ENCODE measurements around the gene C17orf107. TPM values are rescaled to one million over a fixed set of nuclear protein-coding genes. Genes with fewer than 3 reads are reported as not detected.
A peak's percentile ranks its signal among the peaks of the same experiment; 100 is the strongest.

The C17orf107 gene
- total and polyA plus RNA-seq, 9 of the 15 experiments (the other 6 are each of a cell fraction or from before 2014, with no cell fraction given): 0.05 to 0.29 (median 0.07) TPM; not detected in 4

DNA sequence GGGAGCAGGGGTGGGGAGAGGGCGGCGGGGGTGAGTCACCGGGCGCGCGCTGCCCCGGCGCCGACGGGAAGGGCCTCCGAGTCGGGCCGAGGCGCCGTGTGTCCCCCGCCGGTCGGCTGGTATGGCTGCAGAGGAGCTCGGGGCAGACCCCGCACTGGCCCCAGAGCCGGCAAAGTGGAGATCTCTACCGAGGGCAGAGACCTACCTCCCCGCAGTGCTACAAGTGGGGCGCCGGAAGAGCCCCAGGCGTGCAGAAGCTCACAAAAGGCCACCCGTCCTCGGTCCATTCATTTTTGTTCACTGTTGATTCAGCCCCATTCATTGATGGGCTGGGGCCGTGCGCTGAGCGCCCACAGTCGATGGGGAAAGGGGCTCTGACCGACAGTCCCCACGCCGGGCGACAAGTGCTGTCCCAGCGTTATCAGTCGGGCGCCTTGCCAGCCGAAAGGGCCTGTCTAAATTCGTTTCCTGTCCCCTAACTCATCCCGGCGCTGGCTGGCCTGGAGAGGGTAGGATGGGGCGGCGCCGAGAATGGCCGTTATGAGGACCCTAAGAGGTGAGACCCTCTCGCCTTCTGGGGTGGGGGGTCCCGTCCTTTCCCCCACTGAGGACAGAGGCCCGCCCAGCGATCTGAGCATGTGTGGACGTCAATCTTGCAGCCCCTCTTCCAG lies 50.9 kb downstream of the C17orf107 start (continued):
- TF ChIP-seq KLF1 (tag; IDR thresholded peaks at IDR 0.05): no peak; the same call in 1 of the 2 replicates
- no peak for TF ChIP-seq PRMT5 (CRISPR knock-in tag; IDR thresholded peaks at IDR 0.05)
- TF ChIP-seq TAF9B (IDR thresholded peaks at IDR 0.05; ENCODE audit: partially characterized antibody): peak; percentile 16
- 0 out of 2 replicates have a peak, but pooled peaks have one; percentile 24 for TF ChIP-seq ZC3H4 (CRISPR knock-in tag; IDR thresholded peaks at IDR 0.05; ENCODE audit: borderline replicate concordance)
- no peak for TF ChIP-seq PRPF4 (IDR thresholded peaks at IDR 0.05; ENCODE audit: insufficient read depth, low read depth, low read length, poor library complexity, severe bottlenecking)
- no peak; the same call in 1 of the 2 replicates for TF ChIP-seq SMAD4 (CRISPR knock-in tag; conservative IDR thresholded peaks at IDR 0.05)
- peak; percentile 1 to 71; a peak in 2 of 4 replicates for TF ChIP-seq MAZ (CRISPR knock-in tag; conservative IDR thresholded peaks at IDR 0.05 in 1 of 2, IDR thresholded peaks at IDR 0.05 in 1 of 2)
- TF ChIP-seq U2AF2 (optimal IDR thresholded peaks at IDR 0.05; ENCODE audit: low read depth, low read length): no peak
- TF ChIP-seq, protein P1, sequence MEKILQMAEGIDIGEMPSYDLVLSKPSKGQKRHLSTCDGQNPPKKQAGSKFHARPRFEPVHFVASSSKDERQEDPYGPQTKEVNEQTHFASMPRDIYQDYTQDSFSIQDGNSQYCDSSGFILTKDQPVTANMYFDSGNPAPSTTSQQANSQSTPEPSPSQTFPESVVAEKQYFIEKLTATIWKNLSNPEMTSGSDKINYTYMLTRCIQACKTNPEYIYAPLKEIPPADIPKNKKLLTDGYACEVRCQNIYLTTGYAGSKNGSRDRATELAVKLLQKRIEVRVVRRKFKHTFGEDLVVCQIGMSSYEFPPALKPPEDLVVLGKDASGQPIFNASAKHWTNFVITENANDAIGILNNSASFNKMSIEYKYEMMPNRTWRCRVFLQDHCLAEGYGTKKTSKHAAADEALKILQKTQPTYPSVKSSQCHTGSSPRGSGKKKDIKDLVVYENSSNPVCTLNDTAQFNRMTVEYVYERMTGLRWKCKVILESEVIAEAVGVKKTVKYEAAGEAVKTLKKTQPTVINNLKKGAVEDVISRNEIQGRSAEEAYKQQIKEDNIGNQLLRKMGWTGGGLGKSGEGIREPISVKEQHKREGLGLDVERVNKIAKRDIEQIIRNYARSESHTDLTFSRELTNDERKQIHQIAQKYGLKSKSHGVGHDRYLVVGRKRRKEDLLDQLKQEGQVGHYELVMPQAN (IDR thresholded peaks at IDR 0.05; ENCODE audit: borderline replicate concordance): 0 out of 2 replicates have a peak, but pooled peaks have one; percentile 7
- no peak for TF ChIP-seq NCOA1 (IDR thresholded peaks at IDR 0.05; ENCODE audit: low read depth)
- peak; percentile 78 for TF ChIP-seq RBFOX2 (IDR thresholded peaks at IDR 0.05; ENCODE audit: low read depth, low read length)
- TF ChIP-seq, protein P2, sequence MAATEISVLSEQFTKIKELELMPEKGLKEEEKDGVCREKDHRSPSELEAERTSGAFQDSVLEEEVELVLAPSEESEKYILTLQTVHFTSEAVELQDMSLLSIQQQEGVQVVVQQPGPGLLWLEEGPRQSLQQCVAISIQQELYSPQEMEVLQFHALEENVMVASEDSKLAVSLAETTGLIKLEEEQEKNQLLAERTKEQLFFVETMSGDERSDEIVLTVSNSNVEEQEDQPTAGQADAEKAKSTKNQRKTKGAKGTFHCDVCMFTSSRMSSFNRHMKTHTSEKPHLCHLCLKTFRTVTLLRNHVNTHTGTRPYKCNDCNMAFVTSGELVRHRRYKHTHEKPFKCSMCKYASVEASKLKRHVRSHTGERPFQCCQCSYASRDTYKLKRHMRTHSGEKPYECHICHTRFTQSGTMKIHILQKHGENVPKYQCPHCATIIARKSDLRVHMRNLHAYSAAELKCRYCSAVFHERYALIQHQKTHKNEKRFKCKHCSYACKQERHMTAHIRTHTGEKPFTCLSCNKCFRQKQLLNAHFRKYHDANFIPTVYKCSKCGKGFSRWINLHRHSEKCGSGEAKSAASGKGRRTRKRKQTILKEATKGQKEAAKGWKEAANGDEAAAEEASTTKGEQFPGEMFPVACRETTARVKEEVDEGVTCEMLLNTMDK (IDR thresholded peaks at IDR 0.05; ENCODE audit: borderline replicate concordance, insufficient read depth, low read depth, low read length, poor library complexity, severe bottlenecking): no peak
- TF ChIP-seq, protein P3, sequence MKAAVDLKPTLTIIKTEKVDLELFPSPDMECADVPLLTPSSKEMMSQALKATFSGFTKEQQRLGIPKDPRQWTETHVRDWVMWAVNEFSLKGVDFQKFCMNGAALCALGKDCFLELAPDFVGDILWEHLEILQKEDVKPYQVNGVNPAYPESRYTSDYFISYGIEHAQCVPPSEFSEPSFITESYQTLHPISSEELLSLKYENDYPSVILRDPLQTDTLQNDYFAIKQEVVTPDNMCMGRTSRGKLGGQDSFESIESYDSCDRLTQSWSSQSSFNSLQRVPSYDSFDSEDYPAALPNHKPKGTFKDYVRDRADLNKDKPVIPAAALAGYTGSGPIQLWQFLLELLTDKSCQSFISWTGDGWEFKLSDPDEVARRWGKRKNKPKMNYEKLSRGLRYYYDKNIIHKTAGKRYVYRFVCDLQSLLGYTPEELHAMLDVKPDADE (conservative IDR thresholded peaks at IDR 0.05; ENCODE audit: control insufficient read depth, low read depth, low read length): no peak
- TF ChIP-seq PPARD (CRISPR knock-in tag; IDR thresholded peaks at IDR 0.05): no peak
- peak; percentile 94 for TF ChIP-seq FOSL1 (tag; conservative IDR thresholded peaks at IDR 0.05)
- no peak for TF ChIP-seq NR2C2 (CRISPR knock-in tag; IDR thresholded peaks at IDR 0.05)
- no peak for TF ChIP-seq NR2C2 (tag; IDR thresholded peaks at IDR 0.05)
- no peak for TF ChIP-seq POLR3A (IDR thresholded peaks at IDR 0.05; ENCODE audit: borderline replicate concordance, extremely low read depth, insufficient read depth, insufficient read length)
- TF ChIP-seq CTBP1 (IDR thresholded peaks at IDR 0.05; ENCODE audit: borderline replicate concordance): 0 out of 2 replicates have a peak, but pooled peaks have one; percentile 15
- TF ChIP-seq, protein P4, sequence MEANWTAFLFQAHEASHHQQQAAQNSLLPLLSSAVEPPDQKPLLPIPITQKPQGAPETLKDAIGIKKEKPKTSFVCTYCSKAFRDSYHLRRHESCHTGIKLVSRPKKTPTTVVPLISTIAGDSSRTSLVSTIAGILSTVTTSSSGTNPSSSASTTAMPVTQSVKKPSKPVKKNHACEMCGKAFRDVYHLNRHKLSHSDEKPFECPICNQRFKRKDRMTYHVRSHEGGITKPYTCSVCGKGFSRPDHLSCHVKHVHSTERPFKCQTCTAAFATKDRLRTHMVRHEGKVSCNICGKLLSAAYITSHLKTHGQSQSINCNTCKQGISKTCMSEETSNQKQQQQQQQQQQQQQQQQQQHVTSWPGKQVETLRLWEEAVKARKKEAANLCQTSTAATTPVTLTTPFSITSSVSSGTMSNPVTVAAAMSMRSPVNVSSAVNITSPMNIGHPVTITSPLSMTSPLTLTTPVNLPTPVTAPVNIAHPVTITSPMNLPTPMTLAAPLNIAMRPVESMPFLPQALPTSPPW (CRISPR knock-in tag; IDR thresholded peaks at IDR 0.05): peak; percentile 76
- peak; percentile 30; the same call in 1 of the 2 replicates for TF ChIP-seq NFRKB (IDR thresholded peaks at IDR 0.05; ENCODE audit: low read depth)
